Coronary artery (tissue), 2 donors: ENCODE results near the gene SLC7A6.
"Not testable (repeated sequence)": the region's sequence is repeated elsewhere in the genome, so short reads cannot be mapped to it uniquely, and the experiment has no call there.

Experiments
- DNase-seq: peaks from one replicate; pipeline ENCODE4 v3.0.0-alpha.2; 2017; ENCODE audit warnings: low spot score
- H3K27ac ChIP-seq, 2 donors: fragments of 200-600 bp; sonication (generic); one replicate each; pipeline ENCODE4 v1.5.1; 2016 to 2019
- H3K4me3 ChIP-seq: fragments of 200-600 bp; sonication (generic); 2 replicates; pipeline ENCODE4 v1.5.1; 2016; ENCODE audit warnings: mild to moderate bottlenecking, moderate library complexity
- CTCF ChIP-seq: fragments of 200-600 bp; sonication (generic); IDR thresholded peaks from one replicate; pipeline ENCODE4 v1.5.1; 2019; ENCODE audit warnings: antibody characterized with exemption

SLC7A6 gene

DNA sequence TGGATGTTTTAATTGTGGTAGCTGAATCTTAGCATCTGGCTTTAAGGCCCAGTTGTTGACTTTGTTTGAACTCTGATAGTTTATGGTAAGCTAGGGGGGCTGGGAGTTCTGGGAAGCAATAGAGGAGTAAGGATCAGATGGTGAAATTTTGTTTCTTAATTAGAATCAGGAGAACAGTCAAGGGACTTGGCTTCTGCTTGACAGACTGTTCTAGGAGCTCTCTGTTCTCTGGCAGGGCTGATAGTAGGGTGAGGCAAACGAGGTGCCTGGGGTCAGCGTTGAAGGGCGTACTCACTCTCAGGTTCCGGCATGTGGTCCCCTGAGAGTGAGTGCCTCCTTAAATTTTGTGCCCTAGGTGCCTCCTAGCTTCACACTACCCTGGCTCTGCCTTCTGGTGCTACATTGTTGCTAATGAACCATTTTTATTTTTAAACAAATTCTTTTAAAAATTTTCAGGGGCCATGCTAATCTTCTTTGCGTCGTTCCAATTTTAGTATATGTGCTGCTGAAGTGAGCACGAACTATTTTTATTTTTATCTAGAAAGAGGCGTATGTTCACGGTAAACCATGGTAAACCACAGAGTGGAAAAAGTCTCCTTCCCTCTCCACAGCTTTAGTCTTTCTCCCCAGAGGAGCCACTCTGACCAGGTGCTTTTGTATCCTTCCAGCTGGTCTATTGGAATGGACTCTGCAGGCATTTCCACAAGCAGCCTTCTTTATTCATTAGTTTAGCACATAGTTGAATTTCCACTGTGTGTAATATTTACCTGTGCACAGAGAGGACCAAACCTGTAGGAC, 19.7 kb downstream of the SLC7A6 start:
- DNase-seq: no peak
- Histone ChIP-seq H3K4me3 (no peak overlapping the region), H3K27ac (peak overlapping the region in 1 of 2 donors; percentile 45)
- no peak for TF ChIP-seq CTCF

DNA sequence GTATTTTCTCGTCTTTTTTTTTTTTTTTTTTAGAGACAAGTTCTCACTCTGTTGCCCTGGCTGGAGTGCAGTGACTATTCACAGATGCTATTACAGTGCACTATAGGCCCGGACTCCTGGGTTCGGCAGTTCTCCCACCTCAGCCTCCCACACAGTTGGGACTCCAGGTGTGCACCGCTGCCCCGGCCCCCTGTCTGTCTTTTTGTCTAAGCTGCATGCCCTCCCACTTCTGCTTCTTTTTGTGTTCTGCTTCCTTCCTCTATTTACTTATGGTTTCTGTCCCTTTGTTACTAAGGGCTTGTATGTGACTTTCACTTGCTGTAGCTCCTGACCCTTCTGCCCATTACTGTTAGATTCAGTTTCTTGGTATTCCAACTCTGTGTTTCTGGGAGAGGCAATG, 20.5 kb downstream of the SLC7A6 start:
- Histone ChIP-seq H3K27ac (peak overlapping the region in 1 of 2 donors; percentile 72), H3K4me3 (no peak overlapping the region)
- TF ChIP-seq CTCF: no peak
- no peak for DNase-seq

DNA sequence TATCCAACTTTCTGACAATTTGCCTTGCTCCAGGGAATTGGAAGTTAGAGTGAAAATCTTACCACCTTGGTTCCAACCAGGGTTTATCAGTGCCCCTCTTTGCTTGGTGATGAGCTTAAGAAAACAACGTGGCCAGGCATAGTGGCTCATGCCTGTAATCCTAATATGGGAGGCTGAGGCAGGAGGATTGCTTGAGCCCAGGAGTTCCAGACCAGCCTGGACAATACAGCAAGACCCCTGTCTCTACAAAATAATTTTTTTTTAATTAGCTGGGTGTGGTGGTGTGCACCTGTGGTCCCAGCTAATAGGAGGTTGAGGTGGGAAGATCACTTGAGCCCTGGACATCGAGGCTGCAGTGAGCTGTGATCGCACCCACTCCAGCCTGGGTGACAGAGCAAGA, 21.4 kb downstream of the SLC7A6 start:
- TF ChIP-seq CTCF: no peak
- no peak overlapping the region for H3K4me3 ChIP-seq
- DNase-seq: no peak
- peak overlapping the region in 1 of 2 donors; percentile 72 for H3K27ac ChIP-seq

DNA sequence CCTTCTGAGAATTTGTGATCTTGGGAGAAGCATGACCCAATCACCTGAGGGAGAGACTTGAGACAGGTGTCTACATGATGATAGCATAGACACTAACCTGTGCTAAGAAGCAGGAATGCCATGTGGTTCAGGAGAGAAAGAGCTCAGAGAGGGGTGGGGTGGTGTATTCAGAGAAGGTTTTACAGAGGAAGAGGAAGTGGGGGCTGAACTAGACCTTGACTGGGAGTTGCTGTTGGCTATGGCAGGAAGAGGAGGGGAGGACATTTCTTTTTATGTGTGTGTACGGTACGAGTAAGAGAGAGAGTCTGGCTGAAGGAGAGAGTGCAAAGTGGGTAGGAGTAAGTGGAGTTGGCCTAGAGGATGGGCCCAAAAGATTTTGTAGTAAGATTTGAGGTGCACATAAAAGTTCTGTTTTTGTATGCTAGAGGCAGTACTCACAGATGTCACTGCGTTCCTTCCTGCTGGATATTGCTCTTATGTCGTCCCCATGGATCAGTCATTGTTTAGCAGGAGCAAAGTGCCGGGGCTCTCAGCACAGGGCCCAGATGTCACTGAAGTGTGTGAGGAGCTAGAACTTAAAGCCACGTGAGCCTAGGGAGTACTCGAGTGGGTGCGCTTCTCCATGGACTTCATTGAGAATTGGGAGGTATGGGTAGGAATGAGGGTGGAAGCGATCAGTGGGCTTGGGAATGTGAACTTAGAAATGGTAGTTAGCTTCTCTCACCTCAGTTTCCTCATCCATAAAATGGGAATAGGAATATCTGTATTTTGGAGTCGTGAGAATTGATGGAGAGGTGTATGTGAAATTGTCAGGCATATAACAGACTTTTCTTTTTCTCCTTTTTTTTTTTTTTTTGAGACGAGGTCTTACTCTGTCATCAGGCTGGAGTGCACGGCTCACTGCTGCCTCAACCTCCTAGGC, 22.1 kb downstream of the SLC7A6 start:
- no peak for TF ChIP-seq CTCF
- no peak for DNase-seq
- Histone ChIP-seq H3K27ac (peak overlapping the region in 1 of 2 donors; percentile 86), H3K4me3 (no peak overlapping the region)

DNA sequence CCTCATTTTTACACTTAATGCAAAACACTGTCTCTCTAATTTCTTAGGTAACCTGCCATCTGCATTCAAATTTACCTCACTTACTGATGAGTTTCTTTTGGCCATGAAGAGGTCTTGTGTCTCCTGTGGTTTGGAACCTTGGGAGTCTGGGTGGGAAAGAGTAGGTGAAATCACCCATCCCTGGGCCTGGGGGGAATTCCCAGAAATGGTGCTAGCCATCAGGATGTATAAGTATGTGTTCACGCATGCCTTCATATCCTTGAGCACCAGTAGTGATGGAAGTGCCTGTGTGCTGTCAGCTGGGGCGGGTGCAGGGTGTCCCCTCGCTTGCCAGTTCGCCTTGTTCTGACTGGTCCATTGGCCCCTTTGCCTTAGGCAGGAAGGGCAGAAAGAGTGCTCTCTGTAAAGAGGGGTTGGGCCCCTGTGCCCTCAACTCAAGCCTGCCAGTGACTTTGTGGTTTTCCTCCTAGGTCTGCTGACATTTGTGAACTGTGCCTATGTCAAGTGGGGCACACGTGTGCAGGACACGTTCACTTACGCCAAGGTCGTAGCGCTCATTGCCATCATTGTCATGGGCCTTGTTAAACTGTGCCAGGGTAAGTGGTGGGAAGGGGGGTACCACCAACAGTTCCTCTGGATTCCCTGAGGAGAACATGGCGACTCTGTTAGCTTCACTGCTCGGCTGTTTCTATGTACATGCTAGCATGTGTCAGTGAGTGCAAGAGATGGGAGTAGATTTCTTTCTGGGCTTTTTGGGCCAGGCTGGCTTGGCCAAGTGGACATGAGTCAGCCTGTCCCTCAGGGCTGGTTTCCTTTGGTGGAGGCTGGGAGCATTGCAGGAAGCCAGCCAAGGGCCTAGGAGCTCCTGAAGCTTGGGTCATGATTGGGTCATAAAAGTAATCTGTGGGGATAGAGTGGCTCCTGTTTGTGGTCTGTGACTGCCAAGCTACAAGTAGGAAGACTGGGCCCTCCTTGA, 23.2 kb downstream of the SLC7A6 start:
- DNase-seq: peak; percentile 86
- TF ChIP-seq CTCF: no peak
- H3K27ac ChIP-seq: peak overlapping the region; percentile 70 to 86
- no peak overlapping the region for H3K4me3 ChIP-seq

- DNase-seq: no peak
- TF ChIP-seq CTCF: no peak
- Histone ChIP-seq H3K4me3 (no peak overlapping the region), H3K27ac (peak overlapping the region; percentile 55 to 86)
Observed at GRCh38 chr16:68288252-68288650, 23.9 kb downstream of the SLC7A6 start.

GRCh38 chr16:68288796-68289195, 24.5 kb downstream of the SLC7A6 start:
- H3K27ac ChIP-seq: peak overlapping the region in 1 of 2 donors; percentile 86

More at GRCh38 chr16:68288796-68289195, 24.5 kb downstream of the SLC7A6 start:
- H3K4me3 ChIP-seq, DNase-seq: not testable (repeated sequence)
